GM04503 (cell line): ENCODE measurements around the gene GNG4.
"Not testable (repeated sequence)": the region's sequence is repeated elsewhere in the genome, so short reads cannot be mapped to it uniquely, and the experiment has no call there.

Source experiments
- DNase-seq: peaks from one replicate; pipeline ENCODE4 v3.0.0-alpha.2; 2012; ENCODE audit warnings: low read depth

The GNG4 gene

GRCh38 chr1:235624721-235625333 is 24.8 kb downstream of the GNG4 start:
- DNase-seq = no peak

DNA sequence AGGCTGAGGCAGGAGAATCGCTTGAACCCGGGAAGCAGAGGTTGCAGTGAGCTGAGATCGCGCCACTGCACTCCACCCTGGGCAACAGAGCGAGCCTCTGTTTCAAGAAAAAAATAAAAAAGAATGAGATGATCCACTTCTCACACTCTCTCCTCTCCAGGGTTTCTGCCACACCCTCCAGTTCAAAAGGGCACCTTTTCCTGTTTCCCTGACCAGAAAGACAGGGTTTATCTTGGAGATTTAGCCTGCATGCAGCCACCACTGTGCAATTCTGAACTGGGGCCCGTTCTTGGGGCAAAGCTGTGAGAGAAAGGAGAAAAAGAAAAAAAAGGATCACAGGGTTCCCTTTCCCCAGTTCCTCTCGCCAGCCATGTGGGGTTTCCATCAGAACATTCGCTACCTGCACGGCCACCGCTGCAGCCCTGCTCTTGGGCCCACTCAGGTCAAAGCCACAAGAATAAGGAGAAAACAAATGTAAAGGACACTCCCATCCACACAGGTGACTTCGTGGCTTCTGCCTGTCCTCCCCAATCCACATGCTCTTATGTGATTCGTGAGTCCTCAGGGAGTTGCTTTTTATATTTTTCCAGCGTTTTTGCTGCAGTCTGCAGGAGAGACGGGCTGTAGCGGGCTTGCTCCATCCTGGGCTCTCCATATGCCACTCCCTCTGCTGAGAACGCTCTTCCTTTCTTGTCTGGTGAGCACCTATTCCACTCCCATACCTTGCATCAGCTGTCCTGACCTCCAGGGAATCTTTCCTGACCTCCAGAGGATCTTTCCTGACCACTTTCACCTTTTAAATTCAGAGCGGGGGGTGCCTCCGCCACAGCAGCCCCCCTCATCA is 26.4 kb downstream of the GNG4 start:
- DNase-seq = no peak

GRCh38 chr1:235619149-235619548 is 30.4 kb downstream of the GNG4 start:
- not testable (repeated sequence) for DNase-seq

DNA sequence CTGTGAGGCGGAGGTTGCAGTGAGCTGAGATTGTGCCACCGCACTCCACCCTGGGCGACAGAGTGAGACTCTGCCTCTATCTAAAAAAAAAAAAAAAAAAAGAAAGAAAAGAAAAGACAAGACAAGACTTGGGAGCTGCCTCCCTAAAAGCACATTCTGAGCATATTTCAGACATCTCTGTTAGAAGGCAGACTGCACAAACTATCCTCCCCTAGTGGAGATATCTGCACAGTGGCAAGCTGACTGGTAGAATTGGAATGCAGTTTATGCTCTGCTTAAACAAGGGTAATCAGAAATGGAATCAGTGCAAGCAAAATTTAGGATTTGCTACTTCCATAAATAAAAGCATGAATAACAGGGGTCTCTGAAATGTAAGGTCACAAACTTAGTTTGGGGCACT is 31.8 kb downstream of the GNG4 start:
- DNase-seq = peak; percentile 59

DNA sequence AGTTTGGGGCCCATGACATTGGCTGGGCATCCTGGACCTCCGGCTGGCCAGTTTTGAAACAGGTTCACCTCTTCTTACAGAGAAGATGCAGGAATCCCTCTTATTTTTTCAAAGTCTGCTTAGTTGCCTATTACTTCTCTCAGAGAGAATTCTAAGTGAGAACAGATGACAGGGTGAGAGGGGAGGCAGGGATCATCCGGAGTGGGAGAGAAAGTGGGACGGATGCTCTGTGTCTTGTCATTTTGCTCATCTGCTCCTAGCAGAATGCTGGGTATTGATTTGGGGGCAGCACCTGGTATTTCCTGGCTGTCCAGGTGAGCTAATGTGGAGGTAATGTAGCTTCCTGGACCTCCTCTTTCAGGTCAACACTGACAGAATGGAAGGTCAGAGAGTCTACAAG is 32.4 kb downstream of the GNG4 start:
- no peak for DNase-seq

GRCh38 chr1:235614442-235614954 is 35.1 kb downstream of the GNG4 start:
- no peak for DNase-seq

DNA sequence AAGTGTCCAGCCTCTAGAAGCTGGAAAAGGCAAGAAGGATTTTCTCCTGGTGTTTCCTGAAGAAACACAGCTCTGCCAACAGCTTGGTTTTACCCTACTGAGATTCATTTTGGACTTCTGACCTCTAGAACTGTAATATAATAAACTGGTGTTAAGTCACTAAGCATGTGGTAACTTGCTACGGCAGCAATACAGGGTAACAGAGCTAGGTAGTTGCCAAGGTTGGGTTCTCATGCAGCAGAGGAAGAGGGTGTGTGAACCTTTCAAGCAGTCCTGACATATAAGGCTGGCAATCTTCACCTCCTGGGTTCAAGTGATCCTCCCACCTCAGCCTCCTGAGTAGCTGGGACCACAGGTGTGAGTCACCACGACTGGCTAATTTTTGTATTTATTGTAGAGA is 36.0 kb downstream of the GNG4 start:
- DNase-seq = no peak

- DNase-seq = no peak
Observed at GRCh38 chr1:235612761-235613160, 36.8 kb downstream of the GNG4 start.

GRCh38 chr1:235610157-235610556 is 39.4 kb downstream of the GNG4 start:
- DNase-seq = no peak

DNA sequence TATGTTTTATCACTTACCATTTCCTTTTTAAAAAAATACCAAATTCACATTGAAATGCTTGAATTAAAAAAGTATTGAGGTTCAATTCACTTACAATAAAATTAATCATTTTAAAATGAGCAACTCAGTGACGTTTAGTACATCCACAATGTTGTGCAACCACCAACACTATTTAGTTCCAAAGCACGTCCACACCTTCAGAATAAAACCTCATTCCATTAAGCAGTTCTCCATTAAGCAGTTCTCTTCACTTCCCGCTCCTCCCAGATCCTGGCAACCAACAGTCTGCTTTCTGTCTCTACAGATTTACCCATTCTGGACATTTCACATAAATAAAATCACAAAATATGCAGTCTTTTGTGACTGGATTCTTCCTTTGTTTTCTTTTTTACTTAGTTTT is 41.3 kb downstream of the GNG4 start:
- DNase-seq = no peak

DNA sequence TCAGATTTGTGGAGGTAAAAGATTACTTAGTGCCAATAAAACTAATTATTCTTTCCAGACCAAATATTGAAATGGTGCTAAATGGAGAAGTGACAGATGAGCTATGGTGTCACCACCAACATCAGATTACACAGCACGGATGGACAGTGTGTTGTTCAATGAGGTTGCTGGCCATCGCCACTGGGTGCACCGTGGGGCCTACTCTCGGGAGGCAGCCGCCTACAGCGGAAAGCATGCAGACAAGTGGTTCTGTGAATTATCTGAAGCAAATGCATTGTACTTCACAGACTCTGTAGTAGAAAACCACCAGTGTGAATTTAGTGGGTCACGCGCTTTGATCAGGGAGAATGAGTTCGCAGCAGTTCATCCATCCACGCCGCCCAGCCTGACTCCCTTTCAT is 42.3 kb downstream of the GNG4 start:
- no peak for DNase-seq

- no peak for DNase-seq
Observed at GRCh38 chr1:235601104-235601503, 48.5 kb downstream of the GNG4 start.

- no peak for DNase-seq
Observed at GRCh38 chr1:235599536-235599935, 50.0 kb downstream of the GNG4 start.

DNA sequence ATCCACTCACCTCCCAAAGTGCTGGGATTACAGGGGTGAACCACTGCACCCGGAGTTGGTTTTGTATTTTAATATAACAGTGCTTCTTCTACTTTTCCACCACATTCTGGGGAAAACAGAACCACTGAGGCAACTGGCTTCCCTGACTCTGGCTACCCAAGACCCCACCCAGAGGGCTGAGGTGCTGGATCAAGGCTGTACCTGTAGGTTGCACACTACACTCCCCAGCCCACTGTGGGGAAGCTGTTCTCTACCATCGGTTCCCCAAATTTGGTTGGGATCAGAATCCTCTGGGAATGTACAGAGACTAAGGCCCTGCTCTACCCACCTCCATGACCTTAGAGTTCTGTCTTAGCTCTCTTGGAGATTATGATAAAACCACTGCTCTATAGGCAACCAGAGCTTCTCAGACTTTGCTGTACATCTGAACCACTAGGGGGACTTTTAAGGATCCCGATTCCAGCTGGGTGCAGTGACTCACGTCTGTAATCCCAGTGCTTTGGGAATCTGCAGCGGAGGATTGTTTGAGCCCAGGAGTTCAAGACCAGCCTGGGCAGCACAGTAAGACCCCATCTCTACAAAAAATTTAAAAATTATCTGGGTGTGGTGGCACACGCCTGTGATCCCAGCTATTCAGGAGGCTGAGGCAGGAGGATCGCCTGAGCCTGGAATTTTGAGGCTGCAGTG is 51.6 kb downstream of the GNG4 start:
- no peak for DNase-seq

- no peak for DNase-seq
Observed at GRCh38 chr1:235595079-235595478, 54.5 kb downstream of the GNG4 start.

DNA sequence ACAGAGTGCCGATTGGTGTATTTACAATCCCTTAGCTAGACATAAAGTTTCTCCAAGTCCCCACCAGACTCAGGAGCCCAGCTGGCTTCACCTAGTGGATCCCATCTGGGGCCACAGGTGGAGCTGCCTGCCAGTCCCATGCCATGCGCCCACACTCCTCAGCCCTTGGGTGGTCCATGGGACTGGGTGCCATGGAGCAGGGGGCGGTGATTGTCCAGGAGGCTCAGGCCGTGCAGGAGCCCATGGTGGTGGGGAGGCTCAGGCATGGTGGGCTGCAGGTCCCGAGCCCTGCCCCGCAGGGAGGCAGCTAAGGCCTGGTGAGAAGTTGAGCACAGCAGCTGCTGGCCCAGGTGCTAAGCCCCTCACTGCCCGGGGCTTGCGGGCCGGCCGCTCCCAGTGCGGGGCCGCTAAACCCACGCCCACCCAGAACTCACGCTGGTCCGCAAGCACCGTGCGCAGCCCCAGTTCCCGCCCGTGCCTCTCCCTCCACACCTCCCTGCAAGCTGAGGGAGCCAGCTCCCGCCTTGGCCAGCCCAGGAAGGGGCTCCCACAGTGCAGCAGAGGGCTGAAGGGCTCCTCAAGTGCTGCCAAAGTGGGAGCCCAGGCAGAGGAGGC is 55.2 kb downstream of the GNG4 start:
- not testable (repeated sequence) for DNase-seq

DNA sequence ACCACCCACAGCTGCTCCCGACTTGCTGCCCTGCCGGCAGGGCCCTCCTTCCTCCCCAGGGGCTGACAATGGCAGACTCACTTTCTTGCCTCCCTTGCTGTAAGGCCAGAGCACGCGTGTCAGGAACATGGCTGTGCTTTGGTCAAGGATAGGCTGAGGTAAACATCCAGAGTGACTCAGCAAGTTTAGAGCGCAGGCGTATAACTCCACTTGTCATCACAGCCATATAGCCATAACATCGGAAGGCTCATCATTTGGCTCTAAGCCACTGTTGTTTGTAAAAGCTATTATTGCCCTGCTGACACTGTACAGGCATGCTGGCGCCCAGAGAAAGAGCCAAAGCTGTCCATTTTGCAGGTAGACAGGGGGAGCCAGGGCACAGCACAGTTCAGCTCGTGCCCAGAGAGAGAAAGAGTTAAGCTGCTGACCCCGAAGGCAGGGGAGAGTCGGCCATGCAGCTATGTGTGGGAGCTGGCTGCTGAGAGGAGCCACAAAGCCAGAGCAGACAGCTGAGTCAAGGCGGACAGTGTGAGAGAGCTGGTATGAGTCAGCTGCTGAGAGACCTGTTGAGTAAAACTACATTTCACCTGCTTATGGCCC is 60.6 kb downstream of the GNG4 start:
- DNase-seq = peak; percentile 21

DNA sequence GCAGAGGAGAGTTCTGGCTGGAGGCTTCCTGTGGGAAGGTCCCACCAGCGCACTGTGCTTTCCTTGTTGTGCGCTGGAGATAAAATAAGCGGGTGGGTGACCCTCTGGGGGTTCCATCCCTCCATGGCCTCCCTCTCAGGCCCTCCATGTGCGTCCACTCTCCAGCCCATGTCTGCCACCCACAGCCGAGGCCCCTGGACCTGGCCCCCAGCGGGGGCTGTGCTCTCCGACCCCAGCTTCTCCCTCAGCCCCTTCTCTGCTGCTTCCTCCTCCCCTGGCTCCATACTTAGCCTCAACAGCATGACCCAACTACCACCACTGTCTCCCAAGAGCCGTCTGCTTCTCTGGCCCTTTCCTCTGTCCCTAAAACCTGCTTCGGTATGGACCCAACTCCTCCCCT is 61.4 kb downstream of the GNG4 start:
- DNase-seq = no peak

DNA sequence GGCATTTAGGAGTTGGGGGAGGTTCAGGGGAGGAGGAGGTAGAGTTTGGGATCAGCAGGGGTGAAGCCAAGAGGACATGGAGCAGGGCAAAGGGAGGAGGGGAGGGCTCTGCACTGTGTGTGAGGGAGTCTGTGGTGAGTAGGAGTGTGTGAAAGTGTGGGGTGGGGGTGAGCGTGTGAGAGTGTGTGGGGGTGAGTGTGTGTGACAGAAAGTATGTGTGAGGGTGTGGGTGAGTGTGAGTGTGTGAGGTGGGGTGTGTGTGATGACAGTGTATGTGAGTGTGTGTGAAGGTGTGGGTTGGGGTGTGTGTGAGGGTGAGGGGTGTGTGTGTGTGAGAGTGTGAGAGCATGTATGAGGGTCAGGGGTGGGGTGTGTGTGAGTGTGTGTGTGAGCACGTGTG is 62.6 kb downstream of the GNG4 start:
- DNase-seq = no peak

- DNase-seq = no peak
Observed at GRCh38 chr1:235586413-235586812, 63.2 kb downstream of the GNG4 start.

- no peak for DNase-seq
Observed at GRCh38 chr1:235584973-235585372, 64.6 kb downstream of the GNG4 start.

DNA sequence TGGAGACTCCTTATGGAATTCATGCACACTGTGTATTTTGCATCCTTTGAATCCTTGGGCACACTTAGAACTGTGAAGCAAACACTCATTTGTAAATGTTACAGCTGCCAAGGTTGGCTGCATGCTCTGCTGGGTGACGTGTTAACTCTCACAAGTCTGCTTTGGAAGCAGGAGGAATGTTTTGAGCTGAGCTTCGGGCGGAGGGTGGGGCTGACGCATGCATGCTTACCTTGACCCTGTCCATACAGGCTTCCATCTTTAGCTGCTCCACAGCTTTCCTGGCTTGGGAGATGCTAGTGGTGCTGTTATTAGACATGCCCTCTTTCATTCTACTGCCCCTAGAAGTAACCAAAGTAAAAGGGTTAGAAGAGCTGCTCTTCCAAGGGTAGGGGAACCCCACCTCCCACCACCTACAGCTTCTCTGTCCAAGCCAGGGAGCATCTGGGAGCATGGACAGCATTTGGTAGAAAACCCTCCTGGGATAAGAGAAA is 66.0 kb downstream of the GNG4 start:
- DNase-seq = no peak
